ENCODE results near the gene URB2. TPM values are rescaled to one million over a fixed set of nuclear protein-coding genes. Genes with fewer than 3 reads are reported as not detected.
"Not testable (repeated sequence)": the region's sequence is repeated elsewhere in the genome, so short reads cannot be mapped to it uniquely, and the experiment has no call there.

Gene URB2
- total RNA-seq, 2 experiments from 2014 or later: 17.2 to 17.5 TPM

DNA sequence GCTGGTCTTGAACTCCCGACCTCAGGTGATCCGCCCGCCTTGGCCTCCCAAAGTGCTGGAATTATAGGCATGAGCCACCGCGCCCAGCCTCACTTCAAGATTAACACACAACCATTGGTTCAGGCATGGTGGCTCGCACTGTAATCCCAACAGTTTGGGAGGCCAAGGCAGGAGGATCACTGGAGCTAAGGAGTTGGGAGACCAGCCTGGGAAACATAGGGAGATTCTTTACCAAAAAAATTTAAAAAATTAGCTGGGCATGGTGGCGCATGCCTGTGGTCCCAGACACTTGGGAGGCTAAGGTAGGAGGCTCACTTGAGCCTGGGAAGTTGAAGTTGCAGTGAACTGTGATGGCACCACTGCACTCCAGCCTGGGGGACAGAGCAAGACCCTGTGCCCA is 30.2 kb upstream of the URB2 start:
- H3K27ac Mint-ChIP-seq; DNase-seq; ATAC-seq; H3K9me3 Mint-ChIP-seq (ENCODE audit: insufficient read depth); H3K4me3 Mint-ChIP-seq; H3K27me3 Mint-ChIP-seq (ENCODE audit: low read depth); CTCF ChIA-PET; H3K4me1 Mint-ChIP-seq (ENCODE audit: low read depth); POLR2A ChIA-PET: not testable (repeated sequence)
- peaks cover 38% of the 10 kb centered on the region for H3K36me3 Mint-ChIP-seq (ENCODE audit: low read depth)

DNA sequence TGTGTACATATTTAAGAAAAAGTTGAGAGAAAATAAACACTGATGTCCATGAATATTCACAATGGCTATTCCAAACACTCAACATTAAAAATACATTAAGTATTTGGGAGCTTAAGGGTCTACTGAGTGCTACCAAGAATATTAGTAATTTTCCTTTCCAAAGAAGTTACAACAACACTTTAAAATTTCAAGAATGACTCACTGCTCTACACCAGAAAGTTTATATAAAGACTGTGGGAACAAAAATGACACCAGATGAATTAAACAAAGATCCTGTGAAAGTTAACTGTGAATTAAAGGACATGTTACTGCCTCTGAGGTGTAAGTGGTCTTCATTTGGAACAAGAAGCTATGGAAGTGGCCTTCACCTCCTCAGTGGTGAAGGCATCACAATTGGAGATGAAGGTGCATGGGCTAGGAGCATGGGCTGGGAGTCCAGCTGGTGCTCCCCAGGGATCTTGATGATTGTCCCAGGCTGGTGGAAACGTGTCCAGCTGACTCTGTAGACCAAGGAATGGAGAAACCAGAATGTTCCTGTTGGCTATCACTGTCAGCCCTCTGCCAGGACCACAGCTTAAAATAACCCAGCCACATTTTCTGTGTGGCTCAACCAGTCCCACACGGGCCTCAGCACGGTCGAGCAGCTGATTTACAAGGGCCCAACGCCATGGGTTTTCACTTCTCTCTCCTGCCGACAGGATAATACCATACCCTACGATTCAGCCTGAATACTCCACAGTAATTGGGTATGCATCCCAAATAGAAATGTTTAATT is 28.9 kb upstream of the URB2 start:
- ATAC-seq: no peak
- Mint-ChIP-seq H3K27ac (no peak overlapping the region), H3K36me3 (ENCODE audit: low read depth) (peaks cover 50% of the 10 kb centered on the region), H3K9me3 (ENCODE audit: insufficient read depth) (no peaks in the 10 kb centered on the region), H3K27me3 (ENCODE audit: low read depth) (no peaks in the 10 kb centered on the region), H3K4me1 (ENCODE audit: low read depth) (peaks cover 4% of the 10 kb centered on the region), H3K4me3 (no peak overlapping the region)
- POLR2A ChIA-PET: no interaction called here
- DNase-seq: no peak
- CTCF ChIA-PET: interaction anchor here (1.2 kb wide), 1 partner anchor 18 kb away, joined by 3 read pairs; no protein-coding TSS in a partner anchor

DNA sequence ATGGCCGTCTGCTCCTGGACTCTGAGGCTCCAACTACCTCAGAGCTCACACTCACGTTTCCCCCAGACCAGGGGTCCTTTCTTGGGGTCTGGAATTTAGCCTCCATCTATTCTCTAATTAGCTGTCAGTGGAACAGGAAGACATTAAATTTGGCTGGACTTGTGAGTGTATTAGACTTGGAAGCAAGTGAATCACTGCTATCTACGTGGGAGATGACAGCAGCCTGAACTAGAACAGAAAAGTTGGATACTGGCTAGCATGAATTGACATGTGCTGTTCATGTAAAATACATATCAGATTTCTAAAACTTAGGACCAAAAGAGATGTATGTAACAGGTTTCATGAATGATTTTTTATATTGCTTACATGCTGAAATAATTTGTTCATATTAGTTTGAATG is 28.2 kb upstream of the URB2 start:
- H3K27me3 Mint-ChIP-seq (ENCODE audit: low read depth): no peaks in the 10 kb centered on the region
- ATAC-seq (no peak), DNase-seq (no peak)
- no peaks in the 10 kb centered on the region for H3K9me3 Mint-ChIP-seq (ENCODE audit: insufficient read depth)
- peaks cover 4% of the 10 kb centered on the region for H3K4me1 Mint-ChIP-seq (ENCODE audit: low read depth)
- POLR2A ChIA-PET: no interaction called here
- no peak overlapping the region for H3K4me3 Mint-ChIP-seq
- H3K27ac Mint-ChIP-seq: no peak overlapping the region
- H3K36me3 Mint-ChIP-seq (ENCODE audit: low read depth): peaks cover 52% of the 10 kb centered on the region
- CTCF ChIA-PET: no interaction called here

DNA sequence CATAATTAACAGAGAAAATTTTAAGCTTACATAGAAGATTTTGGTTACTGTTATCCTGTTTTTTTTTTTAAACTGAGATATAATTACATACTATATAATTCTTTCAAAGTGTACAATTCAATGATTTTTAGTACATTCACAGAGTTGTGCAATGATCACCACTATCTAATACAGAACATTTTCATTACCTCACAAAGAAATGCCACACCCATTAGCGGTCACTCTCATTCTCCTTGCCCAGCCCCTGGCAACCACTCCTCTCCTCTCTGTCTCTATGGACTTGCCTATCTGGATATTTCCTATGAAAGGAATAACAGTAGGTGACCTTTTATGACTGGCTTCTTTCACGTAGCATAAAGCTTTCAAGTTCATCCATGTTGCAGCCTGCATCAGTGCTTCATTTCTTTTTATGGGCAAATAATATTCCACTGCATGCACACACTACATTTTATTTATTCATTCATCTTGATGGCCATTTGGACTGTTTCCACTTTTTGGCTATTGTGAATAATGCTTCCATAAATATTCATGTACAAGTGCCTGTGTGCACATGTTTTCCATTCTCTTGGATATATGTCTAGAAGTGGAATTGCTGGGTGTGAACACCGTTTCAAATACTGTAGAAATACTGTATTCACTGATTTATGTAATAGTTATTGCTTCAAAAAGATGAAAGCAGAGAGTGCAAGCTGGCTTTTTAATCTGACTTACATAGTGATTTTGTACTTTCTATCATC is 26.7 kb upstream of the URB2 start:
- ATAC-seq (no peak), DNase-seq (no peak)
- CTCF ChIA-PET: interaction anchor here (0.9 kb wide), 1 partner anchor 61 kb away, joined by 3 read pairs; no protein-coding TSS in a partner anchor
- Mint-ChIP-seq H3K9me3 (ENCODE audit: insufficient read depth) (no peaks in the 10 kb centered on the region), H3K27me3 (ENCODE audit: low read depth) (no peaks in the 10 kb centered on the region), H3K27ac (no peak overlapping the region), H3K4me1 (ENCODE audit: low read depth) (peaks cover 4% of the 10 kb centered on the region), H3K36me3 (ENCODE audit: low read depth) (peaks cover 44% of the 10 kb centered on the region), H3K4me3 (no peak overlapping the region)
- POLR2A ChIA-PET: no interaction called here

DNA sequence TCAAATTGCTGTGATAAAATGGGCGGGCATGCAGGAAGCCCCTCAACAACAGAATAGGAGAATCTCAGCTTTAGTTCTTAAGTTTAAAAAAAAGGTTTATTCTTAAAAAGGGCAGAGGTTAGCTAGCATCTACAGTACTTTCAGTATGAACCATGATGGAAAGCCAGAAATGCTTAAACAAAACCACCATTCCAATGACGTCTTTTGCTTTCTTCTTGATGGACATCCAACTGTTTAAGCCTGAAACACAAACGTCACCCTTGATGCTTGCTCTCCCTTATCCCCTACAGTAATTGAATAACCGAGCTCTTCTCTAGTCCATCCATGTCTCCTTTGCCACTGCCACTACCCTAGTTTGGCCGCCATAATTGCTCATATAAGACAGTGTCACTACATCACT is 25.8 kb upstream of the URB2 start:
- Mint-ChIP-seq H3K4me1 (ENCODE audit: low read depth) (peaks cover 4% of the 10 kb centered on the region), H3K4me3 (no peak overlapping the region), H3K27ac (no peak overlapping the region), H3K36me3 (ENCODE audit: low read depth) (peaks cover 41% of the 10 kb centered on the region), H3K27me3 (ENCODE audit: low read depth) (no peaks in the 10 kb centered on the region), H3K9me3 (ENCODE audit: insufficient read depth) (no peaks in the 10 kb centered on the region)
- POLR2A ChIA-PET: no interaction called here
- ATAC-seq (no peak), DNase-seq (no peak)
- CTCF ChIA-PET: interaction anchor here (0.9 kb wide), 1 partner anchor 60 kb away, joined by 3 read pairs; no protein-coding TSS in a partner anchor

DNA sequence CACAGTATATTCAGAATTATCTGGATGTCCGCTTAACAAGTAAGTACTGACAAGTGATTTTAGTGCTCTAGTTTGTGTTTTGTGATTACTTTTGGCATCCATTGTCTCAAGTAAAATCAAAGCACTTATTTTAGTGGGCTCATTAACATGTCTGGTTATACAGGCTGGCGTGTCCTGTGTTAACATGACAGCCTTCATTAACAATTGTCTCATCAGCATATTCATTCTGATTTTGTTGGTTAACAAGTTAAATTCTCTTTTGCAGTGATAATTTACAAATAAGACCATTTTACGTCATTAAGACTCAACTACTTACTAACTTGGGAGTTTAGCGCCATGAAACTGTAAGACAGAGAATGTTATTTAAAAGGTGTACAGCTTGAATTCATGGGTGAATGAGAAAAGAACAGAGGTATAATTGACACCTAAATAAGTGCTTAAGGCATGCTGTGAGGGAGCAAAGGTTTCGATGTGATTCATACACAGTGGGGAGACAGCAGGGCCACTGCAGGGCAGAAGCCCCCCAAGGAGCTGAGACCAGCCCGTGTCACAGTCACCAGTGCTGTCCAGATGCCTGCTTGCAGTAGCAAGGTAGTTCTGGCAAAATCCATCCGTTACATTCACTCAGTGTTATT is 22.6 kb upstream of the URB2 start:
- H3K27ac Mint-ChIP-seq: no peak overlapping the region
- H3K4me3 Mint-ChIP-seq: no peak overlapping the region
- peaks cover 4% of the 10 kb centered on the region for H3K4me1 Mint-ChIP-seq (ENCODE audit: low read depth)
- CTCF ChIA-PET: no interaction called here
- H3K36me3 Mint-ChIP-seq (ENCODE audit: low read depth): peaks cover 54% of the 10 kb centered on the region
- no peak for ATAC-seq
- no peaks in the 10 kb centered on the region for H3K27me3 Mint-ChIP-seq (ENCODE audit: low read depth)
- DNase-seq: no peak
- H3K9me3 Mint-ChIP-seq (ENCODE audit: insufficient read depth): no peaks in the 10 kb centered on the region
- POLR2A ChIA-PET: no interaction called here

DNA sequence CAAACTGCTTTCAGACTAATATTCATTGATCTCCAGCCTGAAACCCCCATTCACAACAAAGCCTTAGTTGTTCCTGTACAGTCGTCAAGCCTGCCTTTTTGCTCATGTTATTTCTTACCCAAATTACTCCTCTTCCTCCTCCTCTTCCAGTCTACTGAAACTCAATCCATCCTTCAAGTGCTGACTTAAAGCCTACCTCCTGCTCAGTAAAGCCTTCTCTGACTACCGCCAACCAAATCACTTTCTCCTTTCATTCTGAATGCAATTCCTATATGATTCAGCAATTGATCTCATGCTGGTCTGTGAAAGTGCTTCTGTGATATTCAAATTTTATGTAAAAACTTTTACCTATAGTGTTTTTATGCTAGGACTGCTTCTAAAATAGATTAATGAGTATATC is 18.7 kb upstream of the URB2 start:
- POLR2A ChIA-PET: no interaction called here
- Mint-ChIP-seq H3K9me3 (ENCODE audit: insufficient read depth) (no peaks in the 10 kb centered on the region), H3K4me3 (no peak overlapping the region), H3K27me3 (ENCODE audit: low read depth) (no peaks in the 10 kb centered on the region), H3K4me1 (ENCODE audit: low read depth) (no peaks in the 10 kb centered on the region), H3K36me3 (ENCODE audit: low read depth) (peaks cover 60% of the 10 kb centered on the region), H3K27ac (no peak overlapping the region)
- DNase-seq (no peak), ATAC-seq (no peak)
- CTCF ChIA-PET: interaction anchor here (1.2 kb wide), 1 partner anchor 48 kb away, joined by 3 read pairs; no protein-coding TSS in a partner anchor

DNA sequence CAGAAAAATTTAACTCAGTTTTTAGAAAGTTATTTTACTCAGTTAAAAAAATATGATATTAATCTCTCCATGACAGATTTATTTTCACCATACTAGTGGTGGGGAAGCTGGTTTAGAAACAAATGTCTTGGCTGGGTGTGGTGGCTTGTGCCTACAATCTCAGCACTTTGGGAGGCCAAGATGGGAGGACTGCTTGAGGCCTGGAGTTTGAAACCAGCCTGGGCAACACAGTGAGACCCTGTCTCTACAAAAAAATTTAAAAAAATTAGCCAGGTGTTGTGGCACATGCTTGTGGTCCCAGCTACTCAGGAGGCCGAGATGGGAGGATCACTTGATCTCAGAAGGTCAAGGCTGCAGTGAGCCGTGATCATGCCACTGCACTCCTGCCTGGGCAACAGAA is 17.5 kb upstream of the URB2 start:
- no peak for DNase-seq
- H3K36me3 Mint-ChIP-seq (ENCODE audit: low read depth): peaks cover 66% of the 10 kb centered on the region
- POLR2A ChIA-PET: no interaction called here
- no peak overlapping the region for H3K4me3 Mint-ChIP-seq
- ATAC-seq: no peak
- no peaks in the 10 kb centered on the region for H3K4me1 Mint-ChIP-seq (ENCODE audit: low read depth)
- no peak overlapping the region for H3K27ac Mint-ChIP-seq
- no peaks in the 10 kb centered on the region for H3K9me3 Mint-ChIP-seq (ENCODE audit: insufficient read depth)
- H3K27me3 Mint-ChIP-seq (ENCODE audit: low read depth): no peaks in the 10 kb centered on the region
- CTCF ChIA-PET: no interaction called here

DNA sequence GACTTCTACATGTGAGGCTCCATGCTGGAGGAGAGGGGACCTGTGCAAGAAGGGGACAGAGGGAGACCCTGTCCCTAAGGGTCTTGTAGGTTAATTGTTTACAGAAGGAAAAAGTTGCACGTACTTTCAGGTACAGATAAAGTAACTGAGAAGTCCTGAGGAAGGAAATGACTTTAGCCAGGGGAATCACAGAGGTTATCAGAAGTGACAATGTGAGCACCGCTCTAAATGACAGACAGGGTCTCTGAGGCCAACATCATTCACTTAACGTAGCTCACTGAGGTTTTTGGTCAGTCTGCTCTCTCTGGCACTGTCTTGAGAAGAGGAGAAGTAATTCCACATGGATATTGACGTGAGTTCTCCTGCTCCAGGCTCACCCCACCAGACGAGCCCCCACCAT is 12.1 kb upstream of the URB2 start:
- peaks cover 2% of the 10 kb centered on the region for H3K4me1 Mint-ChIP-seq (ENCODE audit: low read depth)
- ChIA-PET POLR2A (no interaction called here), CTCF (no interaction called here)
- H3K4me3 Mint-ChIP-seq: no peak overlapping the region
- ATAC-seq: no peak
- H3K36me3 Mint-ChIP-seq (ENCODE audit: low read depth): peaks cover 38% of the 10 kb centered on the region
- no peaks in the 10 kb centered on the region for H3K27me3 Mint-ChIP-seq (ENCODE audit: low read depth)
- DNase-seq: no peak
- no peak overlapping the region for H3K27ac Mint-ChIP-seq
- no peaks in the 10 kb centered on the region for H3K9me3 Mint-ChIP-seq (ENCODE audit: insufficient read depth)

DNA sequence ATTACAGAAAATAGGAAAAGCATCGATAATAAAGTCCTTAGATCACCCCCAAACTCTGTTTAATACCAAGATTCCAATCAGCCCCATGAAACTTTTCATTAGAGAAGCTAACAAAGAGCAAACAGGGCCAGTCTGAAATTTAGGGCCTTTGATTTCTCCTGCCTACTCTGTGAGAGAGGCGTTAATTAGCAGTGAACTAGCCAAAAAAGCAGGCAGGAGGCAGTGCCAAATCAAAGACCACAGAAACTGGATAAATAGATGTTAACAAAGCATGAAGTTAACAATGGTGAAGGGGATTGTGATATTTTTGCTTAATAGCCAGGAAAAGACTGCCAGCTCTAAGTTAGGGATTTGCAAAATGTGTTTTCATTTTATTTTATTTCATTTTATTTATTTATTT is 11.3 kb upstream of the URB2 start:
- no peaks in the 10 kb centered on the region for H3K9me3 Mint-ChIP-seq (ENCODE audit: insufficient read depth)
- POLR2A ChIA-PET: interaction anchor here (0.6 kb wide), 2 partner anchors 108 to 342 kb away, joined by 3 read pairs; no protein-coding TSS in a partner anchor
- H3K27ac Mint-ChIP-seq: no peak overlapping the region
- CTCF ChIA-PET: no interaction called here
- peaks cover 10% of the 10 kb centered on the region for H3K4me1 Mint-ChIP-seq (ENCODE audit: low read depth)
- DNase-seq (no peak), ATAC-seq (no peak)
- H3K36me3 Mint-ChIP-seq (ENCODE audit: low read depth): peaks cover 33% of the 10 kb centered on the region
- no peak overlapping the region for H3K4me3 Mint-ChIP-seq
- no peaks in the 10 kb centered on the region for H3K27me3 Mint-ChIP-seq (ENCODE audit: low read depth)

DNA sequence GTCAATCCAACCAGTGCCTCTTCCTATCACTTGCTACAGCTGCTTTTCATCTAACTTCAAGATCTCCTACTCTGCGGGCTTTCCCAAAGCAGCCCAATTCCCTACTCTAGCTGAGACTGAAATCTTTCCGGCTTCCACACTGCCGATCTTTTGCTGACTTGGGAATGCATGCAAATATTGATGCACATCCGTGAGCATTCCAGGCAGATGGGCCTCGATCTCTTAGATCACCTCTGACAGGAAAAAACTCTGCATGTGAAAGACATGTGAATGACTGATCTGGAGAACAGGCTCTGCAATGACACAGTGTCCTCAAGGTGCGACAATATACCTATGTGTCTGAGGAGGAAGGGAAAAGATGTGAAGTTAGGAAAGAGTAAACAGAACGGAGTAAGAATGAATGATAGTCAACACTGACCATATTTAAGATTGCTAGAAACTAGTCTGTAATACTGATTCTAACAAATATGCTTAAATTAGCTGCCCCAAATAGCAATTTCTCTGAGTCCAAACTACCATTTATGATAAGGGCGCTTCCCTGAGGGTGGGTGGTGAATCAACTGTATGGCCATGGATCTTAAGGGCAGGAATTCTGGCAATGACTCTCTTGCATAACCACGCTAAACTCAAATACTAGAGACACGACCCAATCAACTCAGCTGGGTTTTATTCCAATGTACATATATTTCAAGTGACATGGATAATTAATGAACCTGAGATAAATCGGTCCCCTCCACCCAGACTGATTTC is 8.5 kb upstream of the URB2 start:
- ChIA-PET POLR2A (no interaction called here), CTCF (no interaction called here)
- ATAC-seq: no peak

DNA sequence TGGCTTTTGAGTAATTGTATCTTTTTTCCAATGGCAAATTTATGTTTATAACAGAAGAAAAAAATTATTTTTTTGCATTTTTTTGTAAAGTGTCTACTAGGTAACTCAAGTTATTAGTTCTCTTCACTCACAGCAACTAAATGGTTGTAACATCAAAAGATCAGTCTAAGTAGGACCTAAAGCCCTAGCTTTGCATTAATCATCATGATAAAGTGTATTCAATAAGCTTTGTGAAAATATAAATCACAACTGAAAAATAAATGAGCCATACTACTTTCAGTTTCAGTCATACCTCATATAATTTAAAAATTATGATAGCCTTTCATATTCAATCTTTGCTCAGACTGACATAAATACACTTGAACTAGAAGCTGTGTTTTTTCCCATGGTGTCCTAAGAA is 7.0 kb upstream of the URB2 start:
- no peak for DNase-seq
- ATAC-seq: no peak
- Mint-ChIP-seq H3K4me3 (no peak overlapping the region), H3K36me3 (ENCODE audit: low read depth) (peaks cover 13% of the 10 kb centered on the region), H3K27ac (no peak overlapping the region), H3K9me3 (ENCODE audit: insufficient read depth) (no peaks in the 10 kb centered on the region), H3K27me3 (ENCODE audit: low read depth) (no peaks in the 10 kb centered on the region), H3K4me1 (ENCODE audit: low read depth) (peaks cover 30% of the 10 kb centered on the region)
- CTCF ChIA-PET: no interaction called here
- POLR2A ChIA-PET: no interaction called here

More for the DNA sequence above, 8.5 kb upstream of the URB2 start:
- Mint-ChIP-seq H3K27me3 (ENCODE audit: low read depth) (no peaks in the 10 kb centered on the region), H3K36me3 (ENCODE audit: low read depth) (peaks cover 16% of the 10 kb centered on the region), H3K4me3 (no peak overlapping the region), H3K9me3 (ENCODE audit: insufficient read depth) (no peaks in the 10 kb centered on the region), H3K4me1 (ENCODE audit: low read depth) (peaks cover 21% of the 10 kb centered on the region), H3K27ac (no peak overlapping the region)
- no peak for DNase-seq

Data from activated CD8-positive, alpha-beta T cell treated with anti-CD3 and anti-CD28 coated beads, Interleukin-2, amount 10 ng/mL, durations not matched to agents 7 days and 5 days (primary cell).